NCI-H82 treated with DMSO at 0.1 percent for 48 hours (cell line): ENCODE results near the gene AQP2.
A peak's percentile ranks its signal among the peaks of the same experiment; 100 is the strongest.

Experiments used
- DNase-seq: peaks from one replicate; lab custom pipeline; 2025; ENCODE audit not compliant: unreplicated experiment; lab: John Stamatoyannopoulos, UW

Gene AQP2

DNA sequence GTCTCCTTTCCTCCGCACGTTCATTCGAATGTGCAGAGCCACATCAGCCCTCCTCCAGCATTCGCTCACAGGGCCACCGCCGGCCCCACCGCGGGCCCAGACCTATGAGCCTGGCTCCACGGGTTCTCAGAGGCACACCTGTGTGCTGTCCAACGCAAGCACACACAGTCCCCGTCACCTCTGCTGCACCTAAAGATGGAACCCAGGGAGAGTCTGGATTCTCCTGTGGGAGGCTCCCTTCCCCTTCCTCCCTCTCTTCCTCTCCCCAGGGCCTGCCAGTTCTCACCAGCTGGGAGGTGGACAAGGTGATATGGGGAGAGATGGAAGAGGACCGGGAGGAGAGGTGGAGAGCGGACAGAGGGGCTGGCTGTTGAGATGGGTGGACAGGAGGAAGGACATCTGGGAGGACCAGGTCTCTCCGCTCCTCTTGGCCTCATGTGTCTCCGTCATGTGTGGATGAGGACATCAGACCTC lies 17.3 kb downstream of the AQP2 start:
- no peak for DNase-seq

DNA sequence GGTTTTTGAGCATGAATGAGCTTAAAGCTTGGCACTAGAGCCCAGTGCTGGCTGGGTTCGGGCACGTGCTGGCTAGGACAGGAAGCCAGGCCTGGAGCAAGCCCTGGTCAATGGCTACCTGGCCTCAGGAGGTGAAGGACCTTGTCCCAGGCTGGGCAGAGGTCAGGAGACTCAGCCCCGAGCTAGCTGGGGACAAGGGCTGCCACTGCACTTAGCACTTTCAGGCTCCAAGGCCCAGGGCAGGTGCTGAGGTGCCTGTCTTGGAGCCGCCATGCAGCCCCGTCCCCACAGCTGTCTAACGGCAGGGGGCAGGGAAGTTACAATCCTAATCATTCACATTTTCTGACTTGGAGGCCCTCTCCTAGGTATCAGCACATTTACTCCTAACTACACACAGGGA lies 17.9 kb downstream of the AQP2 start:
- no peak for DNase-seq

DNA sequence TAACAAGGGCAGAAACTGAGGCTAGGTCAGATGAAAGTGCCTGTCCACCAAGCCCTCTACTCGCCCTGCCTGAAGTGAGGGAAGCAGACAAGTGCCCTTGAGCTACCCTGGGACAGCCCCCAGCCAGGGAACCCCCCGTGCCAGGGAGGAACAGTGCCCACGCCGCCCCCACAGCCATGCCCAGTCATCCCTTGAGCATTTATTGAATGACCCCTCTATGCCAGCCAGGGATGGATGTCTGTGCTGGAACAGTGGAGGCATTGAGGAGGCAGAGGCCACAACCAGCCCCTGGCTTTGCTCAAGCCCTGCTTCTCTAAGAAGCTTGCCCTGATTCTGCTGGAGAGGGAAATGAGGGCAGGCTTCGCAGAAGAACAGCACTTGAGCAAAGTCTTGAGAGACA lies 18.5 kb downstream of the AQP2 start:
- no peak for DNase-seq

DNA sequence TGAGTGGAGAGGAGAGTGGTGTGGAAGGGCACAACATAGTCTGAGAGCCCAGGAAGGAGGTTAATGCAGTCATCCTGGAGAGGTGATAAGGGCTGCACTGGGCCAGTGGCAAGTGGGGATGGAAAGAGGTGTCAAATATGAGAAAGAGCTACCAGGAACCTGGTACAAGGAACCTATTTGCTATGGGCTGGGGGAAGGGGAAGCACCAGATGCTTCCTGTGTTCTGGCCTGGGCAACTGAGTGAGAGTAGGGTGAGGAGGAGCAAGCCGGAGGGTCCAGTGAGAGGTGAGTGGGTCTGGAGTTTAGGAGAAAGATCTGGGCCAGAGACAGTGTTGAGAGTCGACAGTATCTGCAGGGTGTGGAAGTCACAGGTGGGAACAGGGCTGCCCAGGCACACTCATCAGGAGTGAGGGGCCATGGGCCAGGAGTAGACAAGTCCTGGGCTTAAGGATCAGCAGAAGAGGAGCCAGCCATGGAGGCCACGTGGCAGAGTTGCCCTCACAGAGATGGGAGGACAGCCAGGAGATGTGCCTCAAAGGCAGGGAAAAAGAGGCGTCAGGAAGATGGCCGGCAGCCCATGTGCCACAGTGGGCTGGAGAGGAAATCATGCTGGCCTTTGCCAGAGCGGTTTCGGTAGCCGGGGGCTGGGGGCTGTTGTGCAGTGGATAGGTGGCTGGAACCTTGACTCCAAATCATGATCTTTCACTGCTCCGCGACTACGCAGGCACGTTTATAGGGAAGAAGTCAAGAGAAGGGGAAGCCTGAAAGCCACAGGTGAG lies 19.3 kb downstream of the AQP2 start:
- DNase-seq, result no peak

DNA sequence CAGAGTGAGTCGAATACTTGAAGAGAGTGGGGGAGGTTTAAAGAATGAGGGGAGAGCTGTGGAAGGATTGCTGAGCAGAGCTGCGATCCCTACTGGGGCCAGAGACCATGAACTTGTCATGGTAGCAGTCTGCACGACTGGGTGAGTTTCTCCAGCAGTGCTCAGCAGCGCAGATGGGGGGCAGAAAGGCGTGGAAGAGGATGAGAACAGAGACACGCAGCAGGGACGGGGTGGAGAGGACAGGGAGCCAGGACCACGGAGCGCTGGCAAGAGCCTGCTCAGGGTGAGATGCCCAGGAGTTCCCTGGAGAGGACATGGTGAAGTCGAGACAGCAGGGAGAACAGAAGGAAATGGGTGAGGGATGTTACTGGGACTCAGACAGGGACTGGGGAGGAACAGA lies 20.1 kb downstream of the AQP2 start:
- DNase-seq, result no peak

DNA sequence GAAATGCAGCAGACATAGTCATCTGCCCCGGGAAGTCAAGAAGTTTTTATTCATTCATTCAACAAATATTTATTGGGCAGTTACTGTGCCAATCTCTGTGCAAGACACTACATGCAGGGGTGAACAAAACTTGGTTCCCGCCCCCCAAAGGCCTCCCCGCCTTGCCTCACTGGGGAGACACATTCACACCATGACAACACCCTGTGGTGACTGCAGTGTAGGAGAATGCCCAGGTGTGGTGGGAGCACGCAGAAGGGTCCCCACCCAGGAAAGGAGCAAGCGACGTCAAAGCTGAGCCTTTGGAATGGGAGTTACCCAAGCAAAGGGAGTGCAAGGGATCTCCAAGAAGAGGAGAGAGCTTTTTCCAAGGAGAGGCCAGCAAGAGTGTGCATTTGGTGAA lies 20.6 kb downstream of the AQP2 start:
- no peak for DNase-seq

DNA sequence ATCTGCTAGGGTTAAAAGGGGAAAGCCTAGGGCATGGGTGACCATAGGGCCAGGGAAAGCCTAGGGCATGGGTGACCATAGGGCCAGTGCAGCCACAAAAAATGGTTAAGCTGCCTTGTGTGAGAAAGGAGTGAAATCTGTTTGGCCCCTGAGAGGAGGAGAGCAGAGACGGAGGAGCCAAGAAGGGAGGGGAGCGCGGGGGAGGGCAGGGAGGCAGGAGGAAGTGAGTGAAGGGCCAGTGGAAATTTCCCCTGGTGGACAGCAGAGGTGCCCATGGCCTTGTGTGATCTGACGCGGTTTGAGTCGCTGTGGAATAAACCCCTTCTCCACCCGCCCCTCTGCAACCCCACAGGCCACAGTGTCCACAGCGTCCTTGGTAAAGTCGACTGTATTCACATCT lies 21.6 kb downstream of the AQP2 start:
- DNase-seq, result no peak

DNA sequence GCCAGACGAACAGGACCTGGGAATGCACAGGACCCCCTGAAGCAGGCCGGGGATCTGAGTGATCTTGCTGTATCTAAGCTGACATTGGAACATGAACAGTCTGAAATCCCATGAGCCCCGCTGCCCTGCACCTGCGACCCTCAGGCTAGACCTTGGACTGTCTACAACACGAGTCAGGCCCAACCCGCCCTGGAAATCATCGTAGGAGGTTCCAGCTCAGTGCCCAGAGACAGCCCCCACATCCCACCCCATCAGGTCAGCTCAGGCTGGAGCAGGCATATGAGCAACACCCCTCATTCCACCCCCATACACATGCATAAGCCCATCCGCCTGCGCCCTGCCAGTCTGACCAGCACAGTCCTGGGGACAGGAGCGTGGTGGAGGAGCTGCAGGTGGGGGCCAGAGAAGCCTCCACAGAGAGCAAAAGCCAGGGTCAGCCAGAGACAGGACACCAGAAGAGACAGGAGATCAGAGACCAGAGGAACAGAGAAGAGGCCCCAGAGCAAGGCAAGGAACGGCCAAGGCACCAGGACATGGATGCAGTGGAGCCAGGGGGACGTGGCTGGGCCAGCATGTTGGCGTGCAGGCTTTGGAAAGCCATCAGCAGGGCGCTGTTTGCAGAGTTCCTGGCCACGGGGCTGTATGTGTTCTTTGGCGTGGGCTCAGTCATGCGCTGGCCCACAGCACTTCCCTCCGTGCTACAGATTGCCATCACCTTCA lies 22.3 kb downstream of the AQP2 start, which contains the start of gene AQP6:
Gene AQP6 (plus strand): TSS at position 307 of the 720 bp plus-strand sequence. CDS start 227 bp downstream, at position 534.
- DNase-seq, result no peak

DNA sequence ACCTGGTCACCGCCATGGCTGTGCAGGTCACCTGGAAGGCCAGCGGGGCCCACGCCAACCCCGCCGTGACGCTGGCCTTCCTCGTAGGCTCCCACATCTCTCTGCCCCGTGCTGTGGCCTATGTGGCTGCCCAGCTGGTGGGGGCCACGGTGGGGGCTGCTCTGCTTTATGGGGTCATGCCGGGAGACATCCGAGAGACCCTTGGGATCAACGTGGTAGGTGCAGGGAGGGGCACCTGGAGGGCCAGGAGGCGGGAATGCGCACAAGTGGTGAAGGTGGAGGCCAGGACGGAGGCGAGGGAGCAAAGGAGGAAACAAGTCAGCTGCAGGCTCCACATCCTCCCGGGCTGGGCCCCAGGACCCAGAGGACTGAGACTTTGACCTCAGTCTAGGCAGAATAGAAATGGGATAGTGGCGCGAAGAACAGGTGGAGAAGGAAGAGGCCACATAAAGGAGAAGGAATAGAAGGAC lies 22.9 kb downstream of the AQP2 start:
- no peak for DNase-seq

DNA sequence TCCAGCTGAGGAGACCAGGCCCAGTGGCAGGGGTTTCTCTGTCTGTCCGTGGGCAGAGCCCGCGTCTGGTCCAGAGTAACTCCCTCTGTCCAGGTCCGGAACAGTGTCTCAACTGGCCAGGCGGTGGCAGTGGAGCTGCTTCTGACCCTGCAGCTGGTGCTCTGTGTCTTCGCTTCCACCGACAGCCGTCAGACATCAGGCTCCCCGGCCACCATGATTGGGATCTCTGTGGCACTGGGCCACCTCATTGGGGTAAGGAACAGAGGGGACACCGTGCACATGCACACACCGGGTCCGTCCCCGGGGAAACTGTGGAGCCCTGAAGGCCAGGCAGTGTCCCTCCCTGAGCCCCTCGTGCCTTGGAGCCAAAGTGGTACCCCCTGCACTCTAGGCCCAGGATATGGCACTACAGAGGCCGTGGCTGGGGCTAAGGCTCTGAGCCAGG lies 23.7 kb downstream of the AQP2 start:
- DNase-seq, result peak; percentile 30

DNA sequence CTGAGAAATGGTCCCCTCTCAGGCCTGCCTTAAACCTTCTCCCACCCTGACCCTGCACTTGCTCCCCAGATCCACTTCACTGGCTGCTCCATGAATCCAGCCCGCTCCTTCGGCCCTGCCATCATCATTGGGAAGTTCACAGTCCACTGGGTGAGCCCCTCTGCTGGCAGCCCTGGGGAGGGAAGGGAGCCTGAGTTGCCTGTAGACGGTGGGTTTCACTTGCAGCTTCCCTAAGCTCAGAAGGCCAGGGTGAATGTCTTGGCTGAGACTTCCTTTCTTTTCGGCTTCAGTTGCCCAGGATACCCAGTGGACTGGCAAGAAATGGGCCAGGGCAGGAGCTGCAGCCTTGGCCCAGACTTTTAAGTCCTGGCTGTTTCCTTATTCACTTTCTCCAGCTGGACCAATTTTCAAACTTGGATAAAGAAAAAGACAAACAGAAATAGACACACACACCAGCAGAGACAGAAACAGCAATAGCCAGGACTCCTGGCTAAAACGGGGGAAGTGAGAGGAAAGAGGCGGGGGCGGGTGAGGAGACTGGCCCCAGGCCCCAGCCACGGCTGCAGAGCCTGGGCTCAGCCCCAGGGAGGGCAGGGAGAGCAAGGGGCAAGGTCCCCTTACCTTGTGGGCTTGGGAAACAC lies 24.3 kb downstream of the AQP2 start:
- DNase-seq, result no peak

DNA sequence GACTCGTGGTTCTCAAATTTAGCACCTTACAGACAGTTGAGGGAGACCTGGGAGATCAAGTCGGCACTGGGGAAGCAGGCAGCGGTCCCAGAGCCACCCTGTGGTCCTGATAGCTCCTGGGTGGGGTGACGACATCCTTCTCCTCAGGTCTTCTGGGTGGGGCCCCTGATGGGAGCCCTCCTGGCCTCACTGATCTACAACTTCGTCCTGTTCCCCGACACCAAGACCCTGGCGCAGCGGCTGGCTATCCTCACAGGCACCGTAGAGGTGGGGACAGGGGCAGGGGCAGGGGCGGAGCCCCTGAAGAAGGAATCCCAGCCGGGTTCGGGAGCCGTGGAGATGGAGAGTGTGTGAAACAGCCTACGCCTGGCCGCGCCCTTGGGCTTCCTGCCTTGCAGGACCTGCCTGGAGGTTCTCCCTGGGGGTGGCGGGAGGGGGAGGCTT lies 24.8 kb downstream of the AQP2 start:
- DNase-seq, result no peak

DNA sequence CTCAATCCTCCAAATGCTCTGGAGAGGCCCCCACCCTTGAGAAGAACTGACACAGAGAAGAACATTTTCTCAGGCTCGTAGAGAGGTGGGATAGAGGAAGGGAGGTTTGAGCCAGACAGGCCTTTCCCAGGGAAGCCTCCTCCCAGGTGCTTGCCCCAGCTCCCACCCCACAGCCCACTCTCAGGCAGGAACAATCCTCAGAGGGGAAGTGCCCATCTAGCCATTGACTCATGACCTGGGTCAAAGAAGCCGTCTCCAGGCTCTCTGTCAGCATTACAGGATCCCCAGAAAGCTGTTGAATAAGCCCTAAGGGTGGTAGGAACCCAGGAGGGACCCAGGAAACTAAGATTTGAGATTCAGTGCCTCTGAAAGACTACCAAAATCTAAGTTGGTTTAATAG lies 26.0 kb downstream of the AQP2 start:
- DNase-seq, result no peak

DNA sequence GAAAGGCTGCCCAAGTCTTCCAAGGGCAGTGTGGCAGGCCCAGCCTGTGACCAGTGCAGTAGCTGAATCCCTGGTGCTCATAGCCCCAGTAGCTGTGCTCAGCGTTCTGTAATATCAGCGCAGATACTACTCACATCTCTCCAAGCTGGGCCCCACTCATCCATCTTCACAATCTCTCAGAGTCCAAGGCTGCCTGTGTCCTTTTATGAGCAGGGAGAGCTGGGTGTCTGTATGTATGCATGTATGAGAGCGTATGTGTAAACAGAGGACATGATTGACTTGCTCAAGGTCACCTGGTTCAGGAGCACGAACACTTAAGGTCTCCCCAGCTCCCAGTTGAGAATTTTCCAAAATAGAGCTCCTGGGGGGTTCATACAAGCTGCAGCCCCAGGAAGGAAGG lies 27.6 kb downstream of the AQP2 start:
- DNase-seq, result no peak

DNA sequence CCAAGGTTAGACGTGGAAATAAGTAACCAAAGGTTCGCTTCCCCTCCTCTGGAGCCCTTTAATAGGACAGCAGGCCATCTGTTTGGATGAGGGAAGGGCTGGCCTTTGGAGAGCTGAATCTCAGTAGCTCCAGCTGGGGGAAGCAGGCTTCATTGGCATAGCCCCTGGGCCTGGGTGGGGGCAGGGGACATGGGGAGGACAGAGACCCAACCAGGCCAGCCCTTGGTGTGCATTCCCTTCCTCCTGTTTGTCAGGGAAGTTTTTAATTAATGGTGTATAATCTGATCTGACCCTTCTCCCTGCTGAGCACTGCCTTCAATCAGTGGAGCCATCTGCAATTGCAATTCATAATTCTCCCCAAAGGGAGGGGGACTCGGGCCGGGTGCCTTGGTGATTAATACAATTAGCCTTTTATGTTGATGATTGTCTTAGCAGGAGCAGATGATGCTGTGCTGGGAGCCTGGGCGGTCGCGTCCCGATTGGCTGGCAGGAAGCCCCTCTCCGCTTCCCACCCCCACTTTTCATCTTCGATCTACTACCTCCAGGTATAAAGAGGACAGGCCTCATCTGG lies 28.6 kb downstream of the AQP2 start:
- peak; percentile 98 for DNase-seq

DNA sequence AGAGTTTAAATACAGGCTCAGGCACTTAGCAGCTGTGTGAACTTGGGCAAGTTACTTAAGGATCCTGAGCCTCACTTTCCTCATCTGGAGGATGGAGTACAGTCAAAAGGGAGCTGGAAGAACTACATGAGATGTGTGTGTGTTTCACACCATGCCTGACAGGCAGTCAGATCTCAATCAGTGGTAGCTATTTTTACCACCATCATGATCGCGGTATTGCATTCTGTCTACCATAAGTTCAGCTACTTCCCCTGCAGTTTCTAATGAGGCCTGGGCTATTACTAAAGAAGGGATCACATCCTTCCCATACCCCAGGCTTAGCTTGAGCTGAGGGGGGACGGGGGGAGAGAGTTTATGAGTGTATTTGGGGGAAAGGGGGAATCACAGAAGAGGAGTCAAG lies 29.3 kb downstream of the AQP2 start:
- DNase-seq, result no peak

DNA sequence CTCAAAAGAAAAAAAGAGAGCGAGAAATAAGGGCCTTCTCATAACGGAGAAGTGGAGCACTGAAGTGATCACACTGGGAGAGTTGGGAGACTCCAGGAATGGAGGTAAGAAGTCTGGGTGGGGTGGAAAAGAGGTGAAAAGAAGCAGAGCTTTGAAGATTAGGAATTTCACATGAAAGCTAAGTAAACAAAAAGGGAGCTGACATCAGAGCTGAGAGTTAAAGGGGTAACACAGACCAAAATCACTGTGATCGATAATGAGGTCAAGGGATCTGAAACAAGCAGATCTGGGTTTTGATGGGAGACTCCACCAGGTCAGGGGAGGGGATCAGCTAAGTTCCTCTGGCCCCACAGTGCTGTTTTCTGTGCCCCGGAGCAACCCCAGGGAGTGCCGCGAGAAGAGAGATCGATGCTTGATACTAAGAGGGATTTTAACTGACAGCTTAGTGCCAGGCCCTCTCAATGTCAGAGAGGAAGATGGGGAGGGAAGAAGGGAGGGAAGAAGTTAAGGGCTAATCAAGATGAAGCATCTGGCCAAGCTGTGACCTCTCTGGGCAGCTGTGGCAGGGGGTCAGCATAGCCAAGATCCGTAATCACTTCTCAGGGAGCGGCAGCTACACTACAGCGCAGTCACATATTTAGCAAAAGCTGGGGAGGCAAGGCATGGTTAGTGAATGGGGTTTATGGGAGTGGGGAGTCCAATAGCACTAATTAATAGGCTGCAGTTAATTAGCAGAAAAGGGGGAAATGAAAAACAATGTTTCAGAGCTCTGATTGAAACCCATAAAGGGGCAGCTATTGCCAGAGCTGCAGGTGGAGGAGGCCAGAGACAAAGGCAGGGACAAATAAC lies 30.2 kb downstream of the AQP2 start:
- DNase-seq, result peak; percentile 89

DNA sequence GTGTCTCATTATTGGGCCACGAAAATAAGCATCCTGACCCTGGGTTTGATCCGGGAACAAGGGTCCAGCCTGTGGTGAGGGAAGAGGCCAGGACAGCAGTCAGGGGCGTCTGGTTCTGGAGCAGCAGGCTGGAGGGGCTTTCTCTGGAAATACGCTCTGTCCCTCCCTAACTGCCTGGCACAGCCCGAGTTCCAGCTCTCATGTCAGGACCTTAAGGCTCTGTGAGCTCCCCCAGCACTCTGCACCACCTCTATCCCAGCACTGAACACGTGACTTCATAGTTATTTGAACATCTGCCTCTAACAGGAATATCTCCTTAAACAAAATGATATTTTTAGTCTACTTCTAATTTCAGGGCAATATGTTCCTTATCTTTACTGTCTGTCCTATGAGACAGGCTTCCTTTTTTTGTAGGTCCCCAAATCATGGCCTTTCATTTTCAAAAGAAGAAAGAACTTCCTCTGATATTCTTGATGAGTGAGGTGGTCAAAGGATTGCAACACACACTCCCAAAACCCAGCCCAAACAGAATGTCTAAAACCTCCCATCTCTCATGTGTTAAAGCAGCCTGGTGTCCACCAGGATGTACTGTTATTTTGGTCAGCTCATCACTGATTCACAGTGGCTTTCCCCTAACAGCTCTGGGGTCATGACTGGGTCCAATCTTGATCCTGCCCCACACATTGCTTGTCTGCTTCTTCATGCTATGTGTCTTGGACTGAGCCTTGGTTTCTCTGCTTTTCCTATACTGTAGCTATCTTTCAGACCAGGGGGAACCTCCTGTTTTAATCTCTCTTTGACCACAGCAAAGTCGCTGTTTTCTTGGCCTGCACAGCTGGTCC lies 31.9 kb downstream of the AQP2 start:
- DNase-seq, result no peak

DNA sequence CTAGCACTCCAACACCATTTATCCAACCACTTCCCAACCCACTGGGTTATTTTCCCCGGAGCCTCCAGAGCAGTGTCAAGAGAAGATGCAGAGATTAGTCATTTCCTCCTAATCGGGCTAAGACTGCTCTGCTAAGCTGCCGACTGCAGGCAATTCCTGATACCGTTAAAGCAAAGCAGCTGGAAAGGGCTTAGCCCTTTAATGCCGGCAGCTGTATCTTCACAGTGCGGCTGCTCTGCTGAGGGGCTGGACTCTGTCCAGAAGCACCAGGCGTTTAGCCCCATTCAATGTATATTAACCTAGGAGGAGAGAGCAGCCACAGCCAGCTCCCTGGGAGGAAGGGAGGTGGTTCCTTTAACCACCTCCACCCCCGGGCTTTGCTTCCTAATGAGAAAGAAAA lies 33.4 kb downstream of the AQP2 start:
- peak; percentile 96 for DNase-seq
